Neural progenitor cell (in vitro differentiated cells): ENCODE data around the gene ZNF391. TPM values are rescaled to one million over a fixed set of nuclear protein-coding genes. Genes with fewer than 3 reads are reported as not detected.
"Not testable (repeated sequence)": the region's sequence is repeated elsewhere in the genome, so short reads cannot be mapped to it uniquely, and the experiment has no call there.

Experiments
- DNase-seq: peaks from one replicate; pipeline ENCODE4 v3.0.0-alpha.2; 2016; ENCODE audit warnings: low spot score
- H2AFZ ChIP-seq: fragments of 200-600 bp; sonication (generic); replicated peaks from 2 replicates; pipeline ENCODE4 v1.6.1; 2016; ENCODE audit warnings: antibody characterized with exemption
- H3F3A ChIP-seq: fragments of 200-600 bp; sonication (generic); 2 replicates; pipeline ENCODE4 v1.6.1; 2016; ENCODE audit warnings: antibody characterized with exemption, low read depth
- H3K27ac ChIP-seq: fragments of 200-600 bp; sonication (generic); 2 replicates; pipeline ENCODE4 v1.5.1; 2016; ENCODE audit warnings: mild to moderate bottlenecking
- H3K27me3 ChIP-seq: fragments of 200-600 bp; sonication (generic); 2 replicates; pipeline ENCODE4 v1.6.1; 2016; ENCODE audit warnings: mild to moderate bottlenecking, moderate library complexity
- H3K36me3 ChIP-seq: fragments of 200-600 bp; sonication (generic); 2 replicates; pipeline ENCODE4 v1.5.1; 2016
- H3K4me1 ChIP-seq: fragments of 200-600 bp; sonication (generic); 2 replicates; pipeline ENCODE4 v1.6.1; 2016; ENCODE audit warnings: mixed run types
- H3K4me2 ChIP-seq: fragments of 200-600 bp; sonication (generic); 2 replicates; pipeline ENCODE4 v1.6.1; 2016
- H3K4me3 ChIP-seq: fragments of 200-600 bp; sonication (generic); 2 replicates; pipeline ENCODE4 v1.5.1; 2016
- H3K79me2 ChIP-seq: fragments of 200-600 bp; sonication (generic); 2 replicates; pipeline ENCODE4 v1.6.1; 2016; ENCODE audit warnings: low read depth
- H3K9ac ChIP-seq: fragments of 200-600 bp; sonication (generic); 2 replicates; pipeline ENCODE4 v1.6.1; 2016
- H3K9me3 ChIP-seq: fragments of 200-600 bp; sonication (generic); 2 replicates; pipeline ENCODE4 v1.5.1; 2016; ENCODE audit warnings: low read depth
- H4K20me1 ChIP-seq: fragments of 200-600 bp; sonication (generic); 2 replicates; pipeline ENCODE4 v1.6.1; 2016; ENCODE audit warnings: low read depth
- H3K27ac Mint-ChIP-seq: 3 replicates; pipeline ENCODE4 v1.8.0; 2021; ENCODE audit warnings: mixed read lengths
- H3K27me3 Mint-ChIP-seq: 2 replicates; pipeline ENCODE4 v1.8.0; 2022; ENCODE audit warnings: low read depth, mild to moderate bottlenecking, inconsistent platforms, moderate library complexity, mixed read lengths; ENCODE audit not compliant: insufficient read depth
- H3K36me3 Mint-ChIP-seq: 3 replicates; pipeline ENCODE4 v1.8.0; 2021; ENCODE audit warnings: mixed read lengths
- H3K4me1 Mint-ChIP-seq: 3 replicates; pipeline ENCODE4 v1.8.0; 2021; ENCODE audit warnings: mixed read lengths
- H3K4me3 Mint-ChIP-seq: 3 replicates; pipeline ENCODE4 v1.8.0; 2021; ENCODE audit warnings: mild to moderate bottlenecking, moderate library complexity, mixed read lengths
- H3K9me3 Mint-ChIP-seq: 3 replicates; pipeline ENCODE4 v1.8.0; 2020; ENCODE audit warnings: mixed read lengths
- EZH2 ChIP-seq: fragments of 200-600 bp; sonication (generic); IDR thresholded peaks from 2 replicates; pipeline ENCODE4 v1.6.1; 2017; ENCODE audit warnings: antibody characterized with exemption, mild to moderate bottlenecking, moderate library complexity
- EZH2phosphoT487 ChIP-seq: fragments of 200-600 bp; sonication (generic); IDR thresholded peaks from 2 replicates; pipeline ENCODE4 v1.6.1; 2017; ENCODE audit warnings: antibody characterized with exemption
- total RNA-seq: library from RNA; depleted of rRNA; stranded (reverse); fragments of >200 nt; gene quantifications from 2 replicates; pipeline ENCODE4 v1.2.3, GENCODE V29; 2015; ENCODE audit warnings: low replicate concordance
- TF ChIP-seq, protein P1 (sequence below): fragments of 200-600 bp; sonication (generic); IDR thresholded peaks from 2 replicates; pipeline ENCODE4 v1.5.1; 2017; ENCODE audit warnings: antibody characterized with exemption, mild to moderate bottlenecking

ZNF391 gene
- total RNA-seq, 1 donor from 2014 or later = 16.5 TPM

DNA sequence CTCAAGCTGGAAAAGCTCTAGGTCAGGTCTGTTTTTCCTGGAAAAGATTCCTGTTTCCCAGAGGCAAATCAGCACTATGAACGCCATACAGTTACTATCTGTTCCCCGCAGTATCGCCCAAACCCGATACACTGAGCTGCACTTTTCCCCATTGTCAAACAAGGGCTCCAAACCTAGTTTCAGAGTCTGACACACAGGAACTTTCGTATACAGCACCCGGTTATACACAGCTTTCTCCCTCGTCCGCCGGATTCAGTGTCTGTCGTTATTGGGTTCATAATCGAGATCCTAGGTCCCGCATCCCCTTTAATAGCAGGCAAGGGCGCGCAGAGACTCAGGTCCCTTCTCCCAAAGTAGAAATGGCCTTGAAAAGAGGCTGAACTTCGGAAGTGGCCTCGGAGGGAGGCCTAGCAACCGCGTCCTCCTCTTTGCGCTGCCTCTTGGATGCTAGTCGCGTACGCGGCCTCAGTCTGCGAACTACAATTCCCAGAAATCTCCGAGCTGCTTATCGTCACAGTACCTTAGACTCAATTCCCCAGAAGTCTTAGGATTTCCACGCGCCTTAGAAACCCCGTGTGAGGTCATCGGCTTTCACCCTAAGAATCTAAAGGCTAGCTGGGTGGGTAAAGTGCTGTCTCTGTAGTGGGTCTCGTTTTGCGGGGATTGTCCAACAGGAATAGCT lies 34.2 kb downstream of the ZNF391 start:
- Histone ChIP-seq H3K4me3 (no peak overlapping the region), H3K27me3 (no peaks in the 10 kb centered on the region), H3K79me2 (no peaks in the 10 kb centered on the region), H4K20me1 (no peaks in the 10 kb centered on the region), H3K9ac (no peak overlapping the region), H3K36me3 (no peaks in the 10 kb centered on the region), H2AFZ (no peak overlapping the region), H3K4me2 (no peak overlapping the region), H3K4me1 (no peaks in the 10 kb centered on the region), H3K27ac (no peak overlapping the region), H3F3A (no peaks in the 10 kb centered on the region), H3K9me3 (no peaks in the 10 kb centered on the region)
- peaks cover 4% of the 10 kb centered on the region for H3K9me3 Mint-ChIP-seq
- DNase-seq = no peak
- TF ChIP-seq, protein P1, sequence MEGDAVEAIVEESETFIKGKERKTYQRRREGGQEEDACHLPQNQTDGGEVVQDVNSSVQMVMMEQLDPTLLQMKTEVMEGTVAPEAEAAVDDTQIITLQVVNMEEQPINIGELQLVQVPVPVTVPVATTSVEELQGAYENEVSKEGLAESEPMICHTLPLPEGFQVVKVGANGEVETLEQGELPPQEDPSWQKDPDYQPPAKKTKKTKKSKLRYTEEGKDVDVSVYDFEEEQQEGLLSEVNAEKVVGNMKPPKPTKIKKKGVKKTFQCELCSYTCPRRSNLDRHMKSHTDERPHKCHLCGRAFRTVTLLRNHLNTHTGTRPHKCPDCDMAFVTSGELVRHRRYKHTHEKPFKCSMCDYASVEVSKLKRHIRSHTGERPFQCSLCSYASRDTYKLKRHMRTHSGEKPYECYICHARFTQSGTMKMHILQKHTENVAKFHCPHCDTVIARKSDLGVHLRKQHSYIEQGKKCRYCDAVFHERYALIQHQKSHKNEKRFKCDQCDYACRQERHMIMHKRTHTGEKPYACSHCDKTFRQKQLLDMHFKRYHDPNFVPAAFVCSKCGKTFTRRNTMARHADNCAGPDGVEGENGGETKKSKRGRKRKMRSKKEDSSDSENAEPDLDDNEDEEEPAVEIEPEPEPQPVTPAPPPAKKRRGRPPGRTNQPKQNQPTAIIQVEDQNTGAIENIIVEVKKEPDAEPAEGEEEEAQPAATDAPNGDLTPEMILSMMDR = no peak
- TF ChIP-seq EZH2phosphoT487 = no peak
- TF ChIP-seq EZH2 = no peak
- H3K4me1 Mint-ChIP-seq = no peaks in the 10 kb centered on the region
- peaks cover 1% of the 10 kb centered on the region for H3K36me3 Mint-ChIP-seq
- no peak overlapping the region for H3K4me3 Mint-ChIP-seq
- H3K27ac Mint-ChIP-seq = no peak overlapping the region
- H3K27me3 Mint-ChIP-seq = peaks cover 2% of the 10 kb centered on the region

DNA sequence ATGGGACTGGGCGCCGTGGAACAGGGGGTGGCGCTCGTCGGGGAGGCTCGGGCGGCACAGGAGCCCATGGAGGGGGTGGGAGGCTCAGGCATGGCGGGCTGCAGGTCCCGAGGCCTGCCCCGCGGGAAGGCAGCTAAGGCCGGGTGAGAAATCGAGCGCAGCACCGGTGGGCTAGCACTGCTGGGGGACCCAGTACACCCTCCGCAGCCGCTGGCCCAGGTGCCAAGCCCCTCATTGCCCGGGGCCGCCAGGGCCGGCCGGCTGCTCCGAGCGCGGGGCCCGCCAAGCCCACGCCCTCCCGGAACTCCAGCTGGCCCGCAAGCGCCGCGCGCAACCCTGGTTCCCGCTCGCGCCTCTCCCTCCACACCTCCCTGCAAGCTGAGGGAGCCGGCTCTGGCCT lies 36.3 kb downstream of the ZNF391 start:
- not testable (repeated sequence) for H3K27ac ChIP-seq, H3K9me3 ChIP-seq, H3K36me3 ChIP-seq, H4K20me1 ChIP-seq, H3K27me3 Mint-ChIP-seq, H3K4me1 ChIP-seq, H3K9me3 Mint-ChIP-seq, DNase-seq, H3K79me2 ChIP-seq, H3K27ac Mint-ChIP-seq, H3K36me3 Mint-ChIP-seq, H3K4me1 Mint-ChIP-seq, H3F3A ChIP-seq, H3K27me3 ChIP-seq, H2AFZ ChIP-seq, H3K4me2 ChIP-seq, H3K4me3 Mint-ChIP-seq, H3K4me3 ChIP-seq, H3K9ac ChIP-seq

- Histone ChIP-seq H3F3A (no peaks in the 10 kb centered on the region), H3K27me3 (no peaks in the 10 kb centered on the region), H3K4me2 (no peak overlapping the region), H3K4me1 (no peaks in the 10 kb centered on the region), H3K36me3 (no peaks in the 10 kb centered on the region), H3K9ac (no peak overlapping the region), H3K79me2 (no peaks in the 10 kb centered on the region), H4K20me1 (no peaks in the 10 kb centered on the region), H3K4me3 (no peak overlapping the region), H3K27ac (no peak overlapping the region), H2AFZ (no peak overlapping the region), H3K9me3 (no peaks in the 10 kb centered on the region)
- peaks cover 7% of the 10 kb centered on the region for H3K9me3 Mint-ChIP-seq
- no peaks in the 10 kb centered on the region for H3K4me1 Mint-ChIP-seq
- H3K27ac Mint-ChIP-seq = no peak overlapping the region
- no peak for DNase-seq
- no peak overlapping the region for H3K4me3 Mint-ChIP-seq
- peaks cover 2% of the 10 kb centered on the region for H3K27me3 Mint-ChIP-seq
- no peak for TF ChIP-seq EZH2
- peaks cover 1% of the 10 kb centered on the region for H3K36me3 Mint-ChIP-seq
These were observed 37.6 kb downstream of the ZNF391 start for GRCh38 chr6:27426045-27426620.

DNA sequence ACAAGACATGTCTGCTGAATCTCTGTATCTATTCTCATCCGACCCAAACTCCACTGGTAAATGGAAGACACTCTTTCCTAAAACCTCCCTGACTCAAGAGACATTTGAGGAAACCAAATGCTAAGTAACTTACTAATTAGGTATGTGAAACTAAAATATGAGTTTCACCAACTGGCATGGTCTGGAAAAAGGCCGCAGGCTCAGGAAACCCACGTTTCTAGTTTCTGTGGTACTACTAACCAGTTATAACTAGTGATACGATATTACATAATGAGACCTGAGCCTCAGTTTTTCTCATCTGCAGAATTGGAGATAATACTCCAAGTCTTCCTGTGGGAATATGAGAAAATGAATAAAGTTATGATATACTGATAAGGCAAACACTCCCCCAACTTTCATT lies 39.9 kb downstream of the ZNF391 start:
- Histone ChIP-seq H2AFZ (no peak overlapping the region), H3K27ac (no peak overlapping the region), H3K4me2 (no peak overlapping the region), H3K36me3 (no peaks in the 10 kb centered on the region), H3K27me3 (no peaks in the 10 kb centered on the region), H4K20me1 (no peaks in the 10 kb centered on the region), H3K9me3 (no peaks in the 10 kb centered on the region), H3K79me2 (no peaks in the 10 kb centered on the region), H3K4me3 (no peak overlapping the region), H3K4me1 (no peaks in the 10 kb centered on the region), H3K9ac (no peak overlapping the region), H3F3A (no peaks in the 10 kb centered on the region)
- TF ChIP-seq EZH2phosphoT487 (no peak), EZH2 (no peak)
- TF ChIP-seq, protein P1 = no peak
- Mint-ChIP-seq H3K27ac (no peak overlapping the region), H3K27me3 (no peaks in the 10 kb centered on the region), H3K4me3 (no peak overlapping the region), H3K36me3 (peaks cover 1% of the 10 kb centered on the region), H3K4me1 (no peaks in the 10 kb centered on the region), H3K9me3 (peaks cover 7% of the 10 kb centered on the region)
- no peak for DNase-seq
